AG04449 (cell line): ENCODE measurements around the gene ISG20.

ENCODE experiments used
- CTCF ChIA-PET: fragments of 350-600 bp; formaldehyde crosslinking; extraction: SDS; loops from one replicate; lab custom pipeline; 2021; ENCODE audit warnings: antibody characterized with exemption; lab: Yijun Ruan, JAX
- POLR2A ChIA-PET: fragments of 400-600, 350-600 bp; formaldehyde crosslinking; extraction: SDS; loops from one replicate; lab custom pipeline; 2020; ENCODE audit warnings: antibody characterized with exemption, inconsistent platforms; lab: Yijun Ruan, JAX
- DNase-seq: peaks from one replicate; pipeline ENCODE4 v3.0.0-alpha.2; 2010; ENCODE audit warnings: low read depth, low spot score
- H3K4me3 ChIP-seq: 2 replicates; pipeline ENCODE4 v1.5.1; 2011; ENCODE audit warnings: low read depth, mild to moderate bottlenecking, control low read depth, low read length
- CTCF ChIP-seq: IDR thresholded peaks from one replicate; pipeline ENCODE4 v1.5.1; 2011; ENCODE audit warnings: mild to moderate bottlenecking, moderate library complexity, low read length, control low read depth, inconsistent platforms; ENCODE audit not compliant: insufficient read depth; ENCODE audit errors: missing control alignments

Gene ISG20

GRCh38 chr15:88690331-88690730 lies 51.5 kb downstream of the ISG20 start:
- no peak overlapping the region for H3K4me3 ChIP-seq
- ChIA-PET POLR2A (no interaction called here), CTCF (interaction anchor here (1.1 to 1.8 kb wide), 2 partner anchors 10 to 12 kb away, joined by 3 to 6 read pairs; no protein-coding TSS in a partner anchor)
- no peak for DNase-seq
- no peak for TF ChIP-seq CTCF

- no peak for TF ChIP-seq CTCF
- ChIA-PET CTCF (no interaction called here), POLR2A (no interaction called here)
- DNase-seq, result no peak
- H3K4me3 ChIP-seq, result no peak overlapping the region
These were observed 54.4 kb downstream of the ISG20 start for GRCh38 chr15:88693191-88693590.

- POLR2A ChIA-PET, result no interaction called here
- DNase-seq, result no peak
- CTCF ChIA-PET, result no interaction called here
- no peak for TF ChIP-seq CTCF
- no peak overlapping the region for H3K4me3 ChIP-seq
These were observed 56.3 kb downstream of the ISG20 start for GRCh38 chr15:88695101-88695500.

GRCh38 chr15:88695691-88696251 lies 57.0 kb downstream of the ISG20 start:
- H3K4me3 ChIP-seq, result no peak overlapping the region
- DNase-seq, result no peak
- TF ChIP-seq CTCF, result no peak
- POLR2A ChIA-PET, result no interaction called here
- CTCF ChIA-PET, result interaction anchor here (0.7 to 1.7 kb wide), 2 partner anchors 9 to 209 kb away, joined by 3 to 4 read pairs; no protein-coding TSS in a partner anchor

GRCh38 chr15:88696254-88696653 lies 57.4 kb downstream of the ISG20 start:
- POLR2A ChIA-PET, result no interaction called here
- H3K4me3 ChIP-seq, result no peak overlapping the region
- no peak for TF ChIP-seq CTCF
- CTCF ChIA-PET, result interaction anchor here (0.7 to 1.7 kb wide), 2 partner anchors 10 to 209 kb away, joined by 3 to 4 read pairs; no protein-coding TSS in a partner anchor
- no peak for DNase-seq

- CTCF ChIA-PET, result interaction anchor here (0.7 to 1.7 kb wide), 2 partner anchors 40 to 208 kb away, joined by 3 to 4 read pairs; no protein-coding TSS in a partner anchor
- no peak for TF ChIP-seq CTCF
- POLR2A ChIA-PET, result no interaction called here
- no peak for DNase-seq
- no peak overlapping the region for H3K4me3 ChIP-seq
These were observed 58.5 kb downstream of the ISG20 start for GRCh38 chr15:88697276-88697675.
